ENCODE data around the gene CCDC85A. TPM values are rescaled to one million over a fixed set of nuclear protein-coding genes. Genes with fewer than 3 reads are reported as not detected.

The CCDC85A gene
- total RNA-seq, 1 donor from 2014 or later: 0.43 TPM

GRCh38 chr2:56209701-56210100, 25.9 kb downstream of the CCDC85A start:
- Histone ChIP-seq H3K36me3 (no peaks in the 10 kb centered on the region), H3K27me3 (peaks cover 5% of the 10 kb centered on the region), H3K79me2 (ENCODE audit: low read depth) (no peaks in the 10 kb centered on the region), H3K9me3 (ENCODE audit: low read depth) (no peaks in the 10 kb centered on the region), H3K4me2 (no peak overlapping the region), H3K9ac (no peak overlapping the region), H2AFZ (replicated peaks) (no peak overlapping the region), H3K4me3 (no peak overlapping the region), H4K20me1 (ENCODE audit: low read depth) (no peaks in the 10 kb centered on the region), H3F3A (ENCODE audit: low read depth) (no peaks in the 10 kb centered on the region), H3K4me1 (no peaks in the 10 kb centered on the region), H3K27ac (no peak overlapping the region)
- Mint-ChIP-seq H3K36me3 (no peaks in the 10 kb centered on the region), H3K27me3 (ENCODE audit: insufficient read depth, low read depth) (no peaks in the 10 kb centered on the region), H3K27ac (no peak overlapping the region), H3K4me1 (no peaks in the 10 kb centered on the region), H3K9me3 (peaks cover 2% of the 10 kb centered on the region), H3K4me3 (no peak overlapping the region)
- TF ChIP-seq EZH2phosphoT487 (IDR thresholded peaks at IDR 0.05) (no peak), CTCF (IDR thresholded peaks at IDR 0.05) (no peak), EZH2 (IDR thresholded peaks at IDR 0.05) (no peak)
- no peak for DNase-seq (ENCODE audit: low spot score)

- Mint-ChIP-seq H3K27me3 (ENCODE audit: insufficient read depth, low read depth) (no peaks in the 10 kb centered on the region), H3K4me1 (no peaks in the 10 kb centered on the region), H3K27ac (no peak overlapping the region), H3K9me3 (peaks cover 2% of the 10 kb centered on the region), H3K36me3 (no peaks in the 10 kb centered on the region), H3K4me3 (no peak overlapping the region)
- Histone ChIP-seq H3K27ac (no peak overlapping the region), H3K4me3 (no peak overlapping the region), H3F3A (ENCODE audit: low read depth) (no peaks in the 10 kb centered on the region), H4K20me1 (ENCODE audit: low read depth) (no peaks in the 10 kb centered on the region), H3K4me2 (no peak overlapping the region), H3K79me2 (ENCODE audit: low read depth) (no peaks in the 10 kb centered on the region), H3K4me1 (no peaks in the 10 kb centered on the region), H3K36me3 (no peaks in the 10 kb centered on the region), H2AFZ (replicated peaks) (no peak overlapping the region), H3K27me3 (peaks cover 9% of the 10 kb centered on the region), H3K9me3 (ENCODE audit: low read depth) (no peaks in the 10 kb centered on the region), H3K9ac (no peak overlapping the region)
- no peak for DNase-seq (ENCODE audit: low spot score)
- TF ChIP-seq EZH2phosphoT487 (IDR thresholded peaks at IDR 0.05): no peak
- no peak for TF ChIP-seq CTCF (IDR thresholded peaks at IDR 0.05)
- TF ChIP-seq EZH2 (IDR thresholded peaks at IDR 0.05): no peak
These were observed 26.5 kb downstream of the CCDC85A start for GRCh38 chr2:56210291-56210690.

GRCh38 chr2:56211048-56211447, 27.3 kb downstream of the CCDC85A start:
- H3K27ac Mint-ChIP-seq: no peak overlapping the region
- Histone ChIP-seq H3K4me2 (no peak overlapping the region), H3K9ac (no peak overlapping the region), H4K20me1 (ENCODE audit: low read depth) (no peaks in the 10 kb centered on the region), H3K27me3 (peaks cover 9% of the 10 kb centered on the region), H3K4me1 (no peaks in the 10 kb centered on the region), H3K4me3 (no peak overlapping the region), H3K9me3 (ENCODE audit: low read depth) (no peaks in the 10 kb centered on the region), H3K27ac (no peak overlapping the region), H3K36me3 (no peaks in the 10 kb centered on the region), H3F3A (ENCODE audit: low read depth) (no peaks in the 10 kb centered on the region), H2AFZ (replicated peaks) (no peak overlapping the region), H3K79me2 (ENCODE audit: low read depth) (no peaks in the 10 kb centered on the region)
- H3K27me3 Mint-ChIP-seq (ENCODE audit: insufficient read depth, low read depth): no peaks in the 10 kb centered on the region
- H3K9me3 Mint-ChIP-seq: no peaks in the 10 kb centered on the region
- no peak for DNase-seq (ENCODE audit: low spot score)
- no peaks in the 10 kb centered on the region for H3K36me3 Mint-ChIP-seq
- TF ChIP-seq EZH2 (IDR thresholded peaks at IDR 0.05) (no peak), EZH2phosphoT487 (IDR thresholded peaks at IDR 0.05) (no peak)
- H3K4me1 Mint-ChIP-seq: no peaks in the 10 kb centered on the region
- H3K4me3 Mint-ChIP-seq: no peak overlapping the region

DNA sequence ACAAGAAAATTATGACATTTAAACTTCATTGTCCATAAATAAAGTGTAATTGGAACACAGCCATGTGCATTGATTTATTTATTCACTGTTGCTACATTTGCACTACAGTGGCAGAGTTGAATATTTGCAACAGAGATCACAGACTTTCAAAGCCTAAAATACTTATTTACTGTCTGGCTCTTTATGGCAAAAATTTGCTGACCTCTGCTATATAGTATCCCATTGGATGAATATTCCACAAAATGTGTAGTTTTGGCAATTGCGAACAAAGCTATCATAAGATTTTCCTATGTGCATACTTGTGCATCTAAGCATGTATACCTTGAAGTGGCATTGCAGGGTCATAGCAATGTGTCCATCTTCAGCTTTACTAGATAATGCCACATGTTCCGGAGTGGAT, 32.1 kb downstream of the CCDC85A start:
- H3K27me3 ChIP-seq: peaks cover 9% of the 10 kb centered on the region
- no peak overlapping the region for H3K4me3 ChIP-seq
- H3K4me1 ChIP-seq: no peaks in the 10 kb centered on the region
- no peak overlapping the region for H3K4me2 ChIP-seq
- H3K27ac Mint-ChIP-seq: no peak overlapping the region
- no peaks in the 10 kb centered on the region for H3F3A ChIP-seq (ENCODE audit: low read depth)
- H3K36me3 Mint-ChIP-seq: no peaks in the 10 kb centered on the region
- no peaks in the 10 kb centered on the region for H3K4me1 Mint-ChIP-seq
- H3K36me3 ChIP-seq: no peaks in the 10 kb centered on the region
- H3K9me3 Mint-ChIP-seq: no peaks in the 10 kb centered on the region
- no peak for DNase-seq (ENCODE audit: low spot score)
- H4K20me1 ChIP-seq (ENCODE audit: low read depth): no peaks in the 10 kb centered on the region
- TF ChIP-seq CTCF (IDR thresholded peaks at IDR 0.05): no peak
- TF ChIP-seq EZH2phosphoT487 (IDR thresholded peaks at IDR 0.05): no peak
- TF ChIP-seq EZH2 (IDR thresholded peaks at IDR 0.05): no peak
- no peak overlapping the region for H3K9ac ChIP-seq
- H2AFZ ChIP-seq (replicated peaks): no peak overlapping the region
- no peaks in the 10 kb centered on the region for H3K27me3 Mint-ChIP-seq (ENCODE audit: insufficient read depth, low read depth)
- H3K4me3 Mint-ChIP-seq: no peak overlapping the region
- no peaks in the 10 kb centered on the region for H3K79me2 ChIP-seq (ENCODE audit: low read depth)
- H3K9me3 ChIP-seq (ENCODE audit: low read depth): no peaks in the 10 kb centered on the region
- no peak overlapping the region for H3K27ac ChIP-seq

Data from neural progenitor cell (in vitro differentiated cells).